Mammary epithelial cell (primary cell): ENCODE measurements around the gene GRIP1.

ENCODE experiments used
- CTCF ChIP-seq, 2 donors: IDR thresholded peaks in 1 of 2; conservative IDR thresholded peaks in 1 of 2; 2 replicates each; pipeline ENCODE4 v1.5.1; 2011 to 2012; ENCODE audit warnings: inconsistent platforms in 2 of 2, low read length in 2 of 2, mild to moderate bottlenecking in 2 of 2, control low read depth in 1 of 2, low read depth in 1 of 2; ENCODE audit not compliant: insufficient read depth in 1 of 2; ENCODE audit errors: extremely low read depth in 1 of 2
- EZH2 ChIP-seq: IDR thresholded peaks from 2 replicates; pipeline ENCODE4 v1.6.1; 2012; ENCODE audit warnings: low read length, inconsistent platforms, borderline replicate concordance

DNA sequence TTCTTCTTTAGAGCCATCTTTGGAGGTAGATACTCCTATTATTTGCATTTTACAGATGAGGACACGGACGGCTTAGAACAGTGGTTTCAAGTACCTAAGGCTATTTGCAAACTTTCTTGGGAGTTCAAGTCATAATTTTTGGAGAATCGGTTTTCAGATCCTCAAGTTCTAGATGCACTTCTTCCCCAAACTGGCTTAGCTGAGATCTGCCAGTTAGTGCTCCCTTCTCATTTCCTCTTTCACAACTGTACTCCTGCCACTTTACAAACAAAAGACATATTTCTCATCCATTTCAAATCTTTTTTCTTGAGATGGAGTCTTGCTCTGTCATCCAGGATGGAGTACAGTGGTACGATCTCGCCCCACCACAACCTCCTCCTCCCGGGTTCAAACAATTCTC is 299.3 kb downstream of the GRIP1 start:
- TF ChIP-seq EZH2 (no peak), CTCF (conservative IDR thresholded peaks at IDR 0.05 in 1 of 2, IDR thresholded peaks at IDR 0.05 in 1 of 2; ENCODE audit: extremely low read depth in 1 of 2, insufficient read depth in 1 of 2, low read depth in 1 of 2, low read length in 2 of 2) (no peak)
